A549 (cell line): ENCODE measurements around the gene RHOJ. TPM values are rescaled to one million over a fixed set of nuclear protein-coding genes. Genes with fewer than 3 reads are reported as not detected.

Experiments used
- ATAC-seq, 2 experiments: fragments of 200-7000 bp in 1 of 2; fragments of >200 bp in 1 of 2; cut with Nextera tagmentation in 1 of 2; cut with Tn5 transposase in 1 of 2; 3 replicates each; pipeline versions ENCODE4 v1.8.0 to v1.9.1; 2018 to 2020; ENCODE audit warnings: mild to moderate bottlenecking in 1 of 2, moderate library complexity in 1 of 2
- CTCF ChIA-PET: fragments of 300-600 bp; sonication (Branson Sonifier 250); formaldehyde crosslinking; extraction: SDS; loops from one replicate; lab custom pipeline; 2021; ENCODE audit warnings: antibody characterized with exemption, inconsistent platforms; lab: Yijun Ruan, JAX
- POLR2A ChIA-PET: fragments of 350-600 bp; formaldehyde crosslinking; extraction: SDS; loops from one replicate; lab custom pipeline; 2021; ENCODE audit warnings: antibody characterized with exemption, inconsistent platforms; lab: Yijun Ruan, JAX
- DNase-seq, 2 experiments: peaks; one replicate each; pipeline versions ENCODE4 v3.0.0 to v3.0.0-alpha.2; 2011 to 2016; ENCODE audit warnings: low read depth in 1 of 2, low spot score in 1 of 2
- FAIRE-seq: peaks from 2 replicates; lab custom pipeline; 2011; peaks lifted over from hg19 to GRCh38; lab: Jason Lieb, UNC
- H3K27ac ChIP-seq, 2 experiments: fragments of >200 bp; sonication (Bioruptor Twin); formaldehyde crosslinking; 3 replicates each; pipeline ENCODE4 v1.5.1; 2016 to 2017
- H3K4me1 ChIP-seq: fragments of >200 bp; sonication (Bioruptor Twin); formaldehyde crosslinking; 3 replicates; pipeline ENCODE4 v1.6.1; 2016
- H3K4me2 ChIP-seq: fragments of >200 bp; sonication (Bioruptor Twin); formaldehyde crosslinking; 3 replicates; pipeline ENCODE4 v1.6.1; 2016
- H3K4me3 ChIP-seq: fragments of >200 bp; sonication (Bioruptor Twin); formaldehyde crosslinking; 3 replicates; pipeline ENCODE4 v1.5.1; 2016
- H3K9me3 ChIP-seq: fragments of >200 bp; sonication (Bioruptor Twin); formaldehyde crosslinking; 3 replicates; pipeline ENCODE4 v1.6.1; 2016
- CBX2 ChIP-seq: fragments of 200-600 bp; sonication (generic); IDR thresholded peaks from 2 replicates; pipeline ENCODE4 v1.6.1; 2016; ENCODE audit warnings: low read depth, mild to moderate bottlenecking, borderline replicate concordance
- FOSB ChIP-seq: fragments of 250-450 bp; sonication (Bioruptor Pico); IDR thresholded peaks from 2 replicates; pipeline ENCODE4 v1.5.0; 2020; ENCODE audit warnings: mild to moderate bottlenecking, moderate library complexity
- FOXS1 ChIP-seq: fragments of 250-450 bp; sonication (Bioruptor Pico); IDR thresholded peaks from 2 replicates; pipeline ENCODE4 v1.5.0; 2020; ENCODE audit warnings: mild to moderate bottlenecking, moderate library complexity
- HDAC2 ChIP-seq: fragments of 200-600 bp; sonication (generic); IDR thresholded peaks from 2 replicates; pipeline ENCODE4 v1.6.1; 2016
- HES2 ChIP-seq: fragments of >200 bp; sonication (Bioruptor Twin); formaldehyde crosslinking; IDR thresholded peaks from 2 replicates; pipeline ENCODE4 v1.6.1; 2016
- JUNB ChIP-seq: fragments of >200 bp; sonication (Bioruptor Twin); formaldehyde crosslinking; IDR thresholded peaks from 2 replicates; pipeline ENCODE4 v1.6.1; 2016
- KDM5A ChIP-seq: fragments of 200-600 bp; sonication (generic); IDR thresholded peaks from 2 replicates; pipeline ENCODE4 v1.6.1; 2016; ENCODE audit warnings: antibody characterized with exemption, mild to moderate bottlenecking
- MAX ChIP-seq: IDR thresholded peaks from 2 replicates; pipeline ENCODE4 v1.6.1; 2012
- MAZ ChIP-seq: fragments of 150-350 bp; IDR thresholded peaks from 2 replicates; pipeline ENCODE4 v1.6.1; 2014; ENCODE audit warnings: antibody characterized with exemption, low read depth, low read length, borderline replicate concordance
- NFE2L2 ChIP-seq: fragments of 150-350 bp; conservative IDR thresholded peaks from 2 replicates; pipeline ENCODE4 v1.6.1; 2014; ENCODE audit warnings: low read length
- NPAS2 ChIP-seq: fragments of 250-450 bp; sonication (Bioruptor Pico); IDR thresholded peaks from 2 replicates; pipeline ENCODE4 v1.8.0; 2022; ENCODE audit warnings: mild to moderate bottlenecking, moderate library complexity, borderline replicate concordance
- NR3C1 ChIP-seq: fragments of >200 bp; sonication (Bioruptor Twin); formaldehyde crosslinking; IDR thresholded peaks from 3 replicates; pipeline ENCODE4 v1.6.1; 2017
- PHF8 ChIP-seq: fragments of 200-600 bp; sonication (generic); IDR thresholded peaks from 2 replicates; pipeline ENCODE4 v1.6.1; 2016; ENCODE audit warnings: low read depth, mild to moderate bottlenecking, antibody characterized with exemption, moderate library complexity, borderline replicate concordance
- POLR2AphosphoS2 ChIP-seq: conservative IDR thresholded peaks from 2 replicates; pipeline ENCODE4 v1.6.1; 2012; ENCODE audit warnings: low read length, improper control_type of control experiment, inconsistent platforms
- RFX5 ChIP-seq: fragments of 450-650 bp; IDR thresholded peaks from 2 replicates; pipeline ENCODE4 v1.7.1; 2014; ENCODE audit warnings: antibody characterized with exemption, mild to moderate bottlenecking, moderate library complexity
- ZC3H11A ChIP-seq: fragments of 450-650 bp; IDR thresholded peaks from 2 replicates; pipeline ENCODE4 v1.6.1; 2014; ENCODE audit warnings: antibody characterized with exemption, mild to moderate bottlenecking
- WGBS: methylation state at CpG from one replicate; pipeline ENCODE4 v1.1.6; 2017; ENCODE audit errors: missing lambda C conversion rate; 5-methylcytosine and 5-hydroxymethylcytosine counted together
- polyA plus RNA-seq, 4 experiments: library from polyadenylated mRNA; depleted of rRNA in 3 of 4; stranded (reverse); fragments of >200 nt; fragmentation: RNase III in 1 of 4; extraction: RNeasy Plus Mini Kit Qiagen cat#74134 plus additional on column Dnase treatment in 1 of 4; gene quantifications; 2 replicates in 3 of 4; 3 replicates in 1 of 4; pipeline ENCODE4 v1.2.3, GENCODE V29; 2011 to 2017
- TF ChIP-seq, protein P1 (sequence below): fragments of >200 bp; sonication (Bioruptor Twin); formaldehyde crosslinking; IDR thresholded peaks from 3 replicates; pipeline ENCODE4 v1.5.1; 2016
- TF ChIP-seq, protein P2 (sequence below): IDR thresholded peaks from 2 replicates; pipeline ENCODE4 v1.6.1; 2012
- TF ChIP-seq, protein P3 (sequence below): fragments of >200 bp; sonication (Bioruptor Twin); formaldehyde crosslinking; IDR thresholded peaks from 3 replicates; pipeline ENCODE4 v1.6.1; 2016

Gene RHOJ
- polyA plus RNA-seq, 2 of the 4 experiments (the other 2 are of a cell fraction) = not detected

- no peak for TF ChIP-seq KDM5A
- TF ChIP-seq NR3C1 = no peak
- TF ChIP-seq, protein P1, sequence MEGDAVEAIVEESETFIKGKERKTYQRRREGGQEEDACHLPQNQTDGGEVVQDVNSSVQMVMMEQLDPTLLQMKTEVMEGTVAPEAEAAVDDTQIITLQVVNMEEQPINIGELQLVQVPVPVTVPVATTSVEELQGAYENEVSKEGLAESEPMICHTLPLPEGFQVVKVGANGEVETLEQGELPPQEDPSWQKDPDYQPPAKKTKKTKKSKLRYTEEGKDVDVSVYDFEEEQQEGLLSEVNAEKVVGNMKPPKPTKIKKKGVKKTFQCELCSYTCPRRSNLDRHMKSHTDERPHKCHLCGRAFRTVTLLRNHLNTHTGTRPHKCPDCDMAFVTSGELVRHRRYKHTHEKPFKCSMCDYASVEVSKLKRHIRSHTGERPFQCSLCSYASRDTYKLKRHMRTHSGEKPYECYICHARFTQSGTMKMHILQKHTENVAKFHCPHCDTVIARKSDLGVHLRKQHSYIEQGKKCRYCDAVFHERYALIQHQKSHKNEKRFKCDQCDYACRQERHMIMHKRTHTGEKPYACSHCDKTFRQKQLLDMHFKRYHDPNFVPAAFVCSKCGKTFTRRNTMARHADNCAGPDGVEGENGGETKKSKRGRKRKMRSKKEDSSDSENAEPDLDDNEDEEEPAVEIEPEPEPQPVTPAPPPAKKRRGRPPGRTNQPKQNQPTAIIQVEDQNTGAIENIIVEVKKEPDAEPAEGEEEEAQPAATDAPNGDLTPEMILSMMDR = no peak
- TF ChIP-seq CBX2 = no peak
- TF ChIP-seq MAX = no peak
- no peak for TF ChIP-seq MAZ
- no peak for TF ChIP-seq FOSB (CRISPR knock-in tag)
- no peak for TF ChIP-seq HES2
- TF ChIP-seq, protein P2, sequence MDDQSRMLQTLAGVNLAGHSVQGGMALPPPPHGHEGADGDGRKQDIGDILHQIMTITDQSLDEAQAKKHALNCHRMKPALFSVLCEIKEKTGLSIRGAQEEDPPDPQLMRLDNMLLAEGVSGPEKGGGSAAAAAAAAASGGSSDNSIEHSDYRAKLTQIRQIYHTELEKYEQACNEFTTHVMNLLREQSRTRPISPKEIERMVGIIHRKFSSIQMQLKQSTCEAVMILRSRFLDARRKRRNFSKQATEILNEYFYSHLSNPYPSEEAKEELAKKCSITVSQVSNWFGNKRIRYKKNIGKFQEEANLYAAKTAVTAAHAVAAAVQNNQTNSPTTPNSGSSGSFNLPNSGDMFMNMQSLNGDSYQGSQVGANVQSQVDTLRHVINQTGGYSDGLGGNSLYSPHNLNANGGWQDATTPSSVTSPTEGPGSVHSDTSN = no peak
- TF ChIP-seq, all 56 proteins: peak for 0
- Histone ChIP-seq H3K4me3 (no peak overlapping the region), H3K27ac (no peak overlapping the region), H3K9me3 (no peaks in the 10 kb centered on the region), H3K4me2 (no peak overlapping the region), H3K4me1 (no peaks in the 10 kb centered on the region)
- ChIA-PET POLR2A (no interaction called here), CTCF (interaction anchor here (0.8 to 1.4 kb wide), 3 partner anchors 9 to 1137 kb away, joined by 3 to 4 read pairs (median 3); no protein-coding TSS in a partner anchor)
- no peak for DNase-seq
- WGBS = 49% methylated on average over 6 of the region's 6 CpGs
- no peak for ATAC-seq
- no peak for FAIRE-seq
These were observed 95.3 kb downstream of the RHOJ start for GRCh38 chr14:63299351-63300110.

DNA sequence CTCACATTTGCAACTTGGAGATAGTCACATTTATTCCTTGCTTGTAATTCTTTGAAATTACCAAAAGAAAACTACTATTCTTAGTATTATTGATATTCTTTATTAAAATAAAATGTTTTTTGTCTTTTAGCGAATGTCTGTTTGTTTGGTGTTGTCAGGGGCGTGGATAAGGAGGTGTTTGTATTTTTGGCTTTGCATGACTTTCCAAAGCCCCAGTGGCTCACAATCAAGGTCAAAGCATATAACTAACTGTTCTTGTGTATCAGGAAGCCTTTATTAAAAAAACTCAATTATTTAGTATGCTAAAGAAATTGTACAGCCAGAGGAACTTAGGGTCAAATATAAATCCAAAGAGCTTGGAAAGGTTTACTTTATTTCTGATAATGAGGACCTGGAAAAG lies 96.6 kb downstream of the RHOJ start:
- Histone ChIP-seq H3K4me3 (no peak overlapping the region), H3K27ac (no peak overlapping the region), H3K4me2 (no peak overlapping the region), H3K4me1 (no peaks in the 10 kb centered on the region), H3K9me3 (no peaks in the 10 kb centered on the region)
- ChIA-PET CTCF (interaction anchor here (1.4 kb wide), 1 partner anchor 1138 kb away, joined by 4 read pairs; no protein-coding TSS in a partner anchor), POLR2A (no interaction called here)
- no peak for DNase-seq
- FAIRE-seq = no peak
- 13% methylated on average over 2 of the region's 2 CpGs for WGBS
- no peak for TF ChIP-seq RFX5
- no peak for TF ChIP-seq KDM5A
- TF ChIP-seq FOXS1 = no peak
- no peak for TF ChIP-seq ZC3H11A
- no peak for TF ChIP-seq JUNB
- TF ChIP-seq PHF8 = no peak
- no peak for TF ChIP-seq FOSB (CRISPR knock-in tag)
- TF ChIP-seq NFE2L2 = no peak
- TF ChIP-seq POLR2AphosphoS2 = no peak
- no peak for TF ChIP-seq NPAS2
- TF ChIP-seq, protein P2 = no peak
- no peak for TF ChIP-seq HDAC2
- TF ChIP-seq, protein P3, sequence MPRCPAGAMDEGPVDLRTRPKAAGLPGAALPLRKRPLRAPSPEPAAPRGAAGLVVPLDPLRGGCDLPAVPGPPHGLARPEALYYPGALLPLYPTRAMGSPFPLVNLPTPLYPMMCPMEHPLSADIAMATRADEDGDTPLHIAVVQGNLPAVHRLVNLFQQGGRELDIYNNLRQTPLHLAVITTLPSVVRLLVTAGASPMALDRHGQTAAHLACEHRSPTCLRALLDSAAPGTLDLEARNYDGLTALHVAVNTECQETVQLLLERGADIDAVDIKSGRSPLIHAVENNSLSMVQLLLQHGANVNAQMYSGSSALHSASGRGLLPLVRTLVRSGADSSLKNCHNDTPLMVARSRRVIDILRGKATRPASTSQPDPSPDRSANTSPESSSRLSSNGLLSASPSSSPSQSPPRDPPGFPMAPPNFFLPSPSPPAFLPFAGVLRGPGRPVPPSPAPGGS = no peak
- ATAC-seq = no peak
